ENCODE data around the gene GRXCR1.

Gene GRXCR1

DNA sequence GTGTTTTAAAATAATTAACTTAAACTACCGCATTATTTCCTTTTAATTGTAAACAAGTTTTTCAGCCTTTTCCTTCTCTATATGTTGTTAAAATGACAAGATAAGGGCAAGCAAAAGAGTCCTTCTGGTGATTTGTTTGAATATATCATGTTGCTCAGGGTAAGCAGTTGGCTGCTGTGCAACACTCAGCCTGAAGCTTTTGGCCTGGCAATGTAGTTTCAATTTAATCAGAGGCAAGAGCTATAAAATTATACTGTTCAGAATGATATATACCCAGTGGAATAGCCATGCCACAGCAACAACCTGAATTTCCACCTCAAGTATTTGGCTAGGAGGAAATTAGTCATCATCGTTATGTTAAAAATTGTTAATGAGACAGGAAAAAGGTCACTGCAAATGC, 53.4 kb downstream of the GRXCR1 start:
- H3K27ac ChIP-seq (ENCODE audit: poor library complexity, severe bottlenecking): no peak overlapping the region
- H3K9me3 ChIP-seq (ENCODE audit: severe bottlenecking): no peaks in the 10 kb centered on the region
- no peaks in the 10 kb centered on the region for H3K36me3 ChIP-seq (ENCODE audit: low read depth)
- TF ChIP-seq, protein P1, sequence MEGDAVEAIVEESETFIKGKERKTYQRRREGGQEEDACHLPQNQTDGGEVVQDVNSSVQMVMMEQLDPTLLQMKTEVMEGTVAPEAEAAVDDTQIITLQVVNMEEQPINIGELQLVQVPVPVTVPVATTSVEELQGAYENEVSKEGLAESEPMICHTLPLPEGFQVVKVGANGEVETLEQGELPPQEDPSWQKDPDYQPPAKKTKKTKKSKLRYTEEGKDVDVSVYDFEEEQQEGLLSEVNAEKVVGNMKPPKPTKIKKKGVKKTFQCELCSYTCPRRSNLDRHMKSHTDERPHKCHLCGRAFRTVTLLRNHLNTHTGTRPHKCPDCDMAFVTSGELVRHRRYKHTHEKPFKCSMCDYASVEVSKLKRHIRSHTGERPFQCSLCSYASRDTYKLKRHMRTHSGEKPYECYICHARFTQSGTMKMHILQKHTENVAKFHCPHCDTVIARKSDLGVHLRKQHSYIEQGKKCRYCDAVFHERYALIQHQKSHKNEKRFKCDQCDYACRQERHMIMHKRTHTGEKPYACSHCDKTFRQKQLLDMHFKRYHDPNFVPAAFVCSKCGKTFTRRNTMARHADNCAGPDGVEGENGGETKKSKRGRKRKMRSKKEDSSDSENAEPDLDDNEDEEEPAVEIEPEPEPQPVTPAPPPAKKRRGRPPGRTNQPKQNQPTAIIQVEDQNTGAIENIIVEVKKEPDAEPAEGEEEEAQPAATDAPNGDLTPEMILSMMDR (IDR thresholded peaks at IDR 0.05; ENCODE audit: poor library complexity, severe bottlenecking): no peak
- no peak for ATAC-seq (ENCODE audit: low read depth)
- H3K4me3 ChIP-seq (ENCODE audit: severe bottlenecking): no peak overlapping the region
- H3K27me3 ChIP-seq (ENCODE audit: insufficient read depth, poor library complexity, severe bottlenecking): peaks cover 10% of the 10 kb centered on the region
- H3K4me1 ChIP-seq (ENCODE audit: insufficient read depth, poor library complexity, severe bottlenecking): no peaks in the 10 kb centered on the region
- no peak for DNase-seq (ENCODE audit: low spot score)

DNA sequence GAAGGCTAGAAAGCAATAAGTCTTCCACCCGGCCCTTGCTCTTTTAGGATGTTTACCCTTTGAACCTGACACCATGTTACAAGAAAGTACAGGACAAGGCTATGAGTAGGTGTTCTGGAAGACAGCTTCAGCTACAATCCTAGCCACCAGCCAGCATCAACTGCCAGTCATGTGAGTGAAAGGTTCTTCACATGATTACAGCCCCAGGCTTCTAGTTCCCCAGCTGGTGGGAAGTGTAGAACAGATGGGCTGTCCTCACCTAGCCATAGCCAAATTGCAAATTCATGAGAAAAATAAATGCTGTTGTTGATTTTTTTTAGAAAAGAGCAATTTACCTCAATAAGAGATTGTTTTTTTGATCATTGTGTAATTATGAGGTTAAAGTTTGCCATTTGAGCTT, 60.8 kb downstream of the GRXCR1 start:
- H3K27ac ChIP-seq (ENCODE audit: poor library complexity, severe bottlenecking): no peak overlapping the region
- no peak overlapping the region for H3K4me3 ChIP-seq (ENCODE audit: severe bottlenecking)
- TF ChIP-seq, protein P1 (IDR thresholded peaks at IDR 0.05; ENCODE audit: poor library complexity, severe bottlenecking): no peak
- H3K9me3 ChIP-seq (ENCODE audit: severe bottlenecking): no peaks in the 10 kb centered on the region
- no peaks in the 10 kb centered on the region for H3K4me1 ChIP-seq (ENCODE audit: insufficient read depth, poor library complexity, severe bottlenecking)
- no peaks in the 10 kb centered on the region for H3K36me3 ChIP-seq (ENCODE audit: low read depth)
- H3K27me3 ChIP-seq (ENCODE audit: insufficient read depth, poor library complexity, severe bottlenecking): peaks cover 7% of the 10 kb centered on the region
- no peak for DNase-seq (ENCODE audit: low spot score)
- ATAC-seq (ENCODE audit: low read depth): no peak

DNA sequence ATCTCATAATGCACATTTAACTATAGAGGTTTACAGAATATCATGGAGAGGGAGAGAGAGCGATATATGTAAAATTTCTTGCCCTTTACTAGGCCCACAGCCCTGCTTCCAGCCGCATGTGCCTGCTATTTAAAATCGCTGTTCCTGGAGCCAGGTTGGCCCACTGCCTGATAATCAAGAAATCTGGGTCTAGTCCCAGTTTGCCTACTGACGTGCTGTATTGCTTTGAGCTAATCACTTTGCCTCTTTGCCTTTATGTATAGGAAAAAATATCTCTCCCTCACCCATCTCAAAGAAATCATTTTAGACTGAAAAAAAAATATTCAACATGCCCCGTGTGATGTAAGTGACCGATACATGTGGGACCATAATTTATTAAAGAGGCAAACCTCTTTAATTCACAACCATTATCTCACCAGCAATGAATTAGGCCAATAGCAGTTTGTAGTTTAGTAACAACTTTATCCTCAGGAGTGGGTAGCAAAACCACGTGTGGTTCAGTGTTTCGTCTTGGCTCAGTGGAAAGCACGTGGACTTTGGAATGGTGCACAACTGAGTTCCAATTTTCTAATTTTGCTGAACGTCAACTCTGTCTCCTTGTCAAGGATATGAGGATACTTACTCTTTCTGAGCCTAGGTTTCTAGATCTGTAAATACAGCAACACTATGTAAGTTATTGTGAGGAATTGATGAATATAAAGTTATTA, 62.6 kb downstream of the GRXCR1 start:
- DNase-seq (ENCODE audit: low spot score): no peak
- ATAC-seq (ENCODE audit: low read depth): no peak
- H3K27me3 ChIP-seq (ENCODE audit: insufficient read depth, poor library complexity, severe bottlenecking): peaks cover 4% of the 10 kb centered on the region
- no peaks in the 10 kb centered on the region for H3K9me3 ChIP-seq (ENCODE audit: severe bottlenecking)
- no peak overlapping the region for H3K27ac ChIP-seq (ENCODE audit: poor library complexity, severe bottlenecking)
- TF ChIP-seq, protein P1 (IDR thresholded peaks at IDR 0.05; ENCODE audit: poor library complexity, severe bottlenecking): no peak
- H3K4me3 ChIP-seq (ENCODE audit: severe bottlenecking): no peak overlapping the region
- H3K36me3 ChIP-seq (ENCODE audit: low read depth): no peaks in the 10 kb centered on the region
- no peaks in the 10 kb centered on the region for H3K4me1 ChIP-seq (ENCODE audit: insufficient read depth, poor library complexity, severe bottlenecking)

DNA sequence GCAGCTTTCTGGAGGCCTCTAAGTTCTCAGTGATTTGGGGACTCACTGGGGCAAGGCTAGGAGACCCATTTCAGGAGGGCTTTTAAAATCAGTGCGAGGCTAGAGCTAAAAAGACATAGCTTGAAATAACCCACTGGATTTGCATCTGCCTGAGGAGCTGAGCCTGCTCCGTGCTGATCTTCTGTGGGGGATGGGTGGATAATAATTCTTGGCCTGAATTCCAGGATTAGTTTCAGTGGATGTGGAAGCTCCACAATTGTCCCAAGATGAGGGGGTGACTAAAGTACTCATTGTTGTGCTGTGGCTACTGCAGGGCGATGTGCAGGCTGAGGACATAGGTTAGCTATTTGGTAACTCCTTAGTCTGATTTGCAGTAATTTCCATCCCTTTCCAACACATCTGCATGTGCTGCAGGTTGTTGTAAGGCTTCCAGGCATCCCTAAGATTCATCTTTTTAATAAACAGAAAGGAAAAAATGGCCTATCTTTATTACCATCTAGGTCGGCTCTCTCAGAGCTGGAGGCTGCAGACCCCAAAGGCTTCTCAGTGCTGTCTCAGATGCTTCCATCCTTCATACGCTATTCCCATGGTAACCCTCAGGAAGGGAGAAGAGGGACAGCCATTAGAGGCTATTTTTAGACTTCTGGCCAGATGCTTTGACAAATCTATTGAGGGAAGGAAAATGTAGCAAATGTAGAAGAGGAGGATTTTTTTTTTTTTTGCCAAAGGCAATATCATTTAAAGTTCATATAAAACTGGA, 63.4 kb downstream of the GRXCR1 start:
- TF ChIP-seq, protein P1 (IDR thresholded peaks at IDR 0.05; ENCODE audit: poor library complexity, severe bottlenecking): no peak
- H3K27ac ChIP-seq (ENCODE audit: poor library complexity, severe bottlenecking): no peak overlapping the region
- H3K27me3 ChIP-seq (ENCODE audit: insufficient read depth, poor library complexity, severe bottlenecking): peaks cover 3% of the 10 kb centered on the region
- no peaks in the 10 kb centered on the region for H3K9me3 ChIP-seq (ENCODE audit: severe bottlenecking)
- no peak overlapping the region for H3K4me3 ChIP-seq (ENCODE audit: severe bottlenecking)
- no peaks in the 10 kb centered on the region for H3K4me1 ChIP-seq (ENCODE audit: insufficient read depth, poor library complexity, severe bottlenecking)
- no peaks in the 10 kb centered on the region for H3K36me3 ChIP-seq (ENCODE audit: low read depth)
- DNase-seq (ENCODE audit: low spot score) (no peak), ATAC-seq (ENCODE audit: low read depth) (no peak)

DNA sequence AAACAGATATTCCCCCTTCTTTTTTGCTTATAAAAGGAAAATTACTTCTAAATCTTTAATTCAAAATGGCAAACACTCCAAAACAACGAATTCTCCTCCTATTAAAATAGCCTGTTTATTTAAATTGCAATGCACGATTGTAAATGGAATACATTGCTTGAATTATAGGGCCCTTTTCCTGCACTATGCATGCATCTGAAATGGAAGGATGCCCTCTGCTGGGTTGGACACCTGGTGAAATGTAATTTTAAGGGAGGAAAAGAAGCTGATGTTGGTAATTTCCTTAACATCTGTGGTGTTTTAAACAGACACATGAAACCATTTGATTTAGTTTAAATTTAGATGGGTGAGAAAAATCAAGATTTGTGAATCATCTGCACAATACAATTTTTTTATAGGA, 72.8 kb downstream of the GRXCR1 start:
- Histone ChIP-seq H3K9me3 (ENCODE audit: severe bottlenecking) (no peaks in the 10 kb centered on the region), H3K36me3 (ENCODE audit: low read depth) (no peaks in the 10 kb centered on the region), H3K4me1 (ENCODE audit: insufficient read depth, poor library complexity, severe bottlenecking) (no peaks in the 10 kb centered on the region), H3K27me3 (ENCODE audit: insufficient read depth, poor library complexity, severe bottlenecking) (no peaks in the 10 kb centered on the region), H3K4me3 (ENCODE audit: severe bottlenecking) (no peak overlapping the region), H3K27ac (ENCODE audit: poor library complexity, severe bottlenecking) (no peak overlapping the region)
- TF ChIP-seq, protein P1 (IDR thresholded peaks at IDR 0.05; ENCODE audit: poor library complexity, severe bottlenecking): peak; percentile 56
- peak; percentile 58; the same call in 1 of the 3 replicates for ATAC-seq (ENCODE audit: low read depth)
- DNase-seq (ENCODE audit: low spot score): no peak

Data from RWPE2 (cell line).